ENCODE data around the gene IL1RL1. TPM values are rescaled to one million over a fixed set of nuclear protein-coding genes. Genes with fewer than 3 reads are reported as not detected.

The IL1RL1 gene
- total RNA-seq, result under 0.01 TPM in 1 of 2 replicates, not detected in the other

DNA sequence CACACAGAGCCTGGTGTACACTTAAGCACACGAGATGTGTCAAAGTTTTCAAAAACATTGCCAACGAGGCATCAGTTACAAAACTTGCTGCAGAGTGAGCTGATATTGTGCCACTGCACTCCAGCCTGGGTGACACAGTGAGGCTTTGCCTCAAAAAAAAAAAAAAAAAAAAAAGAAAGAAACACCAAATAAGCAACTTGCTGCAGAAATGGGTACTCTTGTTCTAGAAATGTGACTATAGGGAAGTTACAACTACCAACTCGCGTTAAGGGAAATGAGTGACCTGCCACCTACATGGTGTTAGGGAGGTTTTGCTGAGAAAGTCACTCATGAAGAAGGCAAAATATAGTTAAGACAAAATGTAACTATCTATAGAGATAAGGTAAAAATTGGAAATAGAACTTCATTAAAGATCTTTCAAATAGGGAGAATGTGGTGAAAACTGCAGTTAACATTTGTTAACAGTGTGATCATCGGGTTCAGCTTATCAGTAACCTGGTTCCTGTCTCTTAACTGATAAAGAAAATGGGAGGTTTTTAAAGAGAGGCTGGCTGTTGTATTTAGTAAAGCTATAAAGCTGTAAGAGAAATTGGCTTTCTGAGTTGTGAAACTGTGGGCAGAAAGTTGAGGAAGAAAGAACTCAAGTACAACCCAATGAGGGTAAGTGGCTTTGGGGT lies at the start of gene IL1RL1:
Gene IL1RL1, plus strand, starts transcription at position 600 of the 677 bp plus-strand sequence. CDS start 26,702 bp downstream, outside the sequence.

DNA sequence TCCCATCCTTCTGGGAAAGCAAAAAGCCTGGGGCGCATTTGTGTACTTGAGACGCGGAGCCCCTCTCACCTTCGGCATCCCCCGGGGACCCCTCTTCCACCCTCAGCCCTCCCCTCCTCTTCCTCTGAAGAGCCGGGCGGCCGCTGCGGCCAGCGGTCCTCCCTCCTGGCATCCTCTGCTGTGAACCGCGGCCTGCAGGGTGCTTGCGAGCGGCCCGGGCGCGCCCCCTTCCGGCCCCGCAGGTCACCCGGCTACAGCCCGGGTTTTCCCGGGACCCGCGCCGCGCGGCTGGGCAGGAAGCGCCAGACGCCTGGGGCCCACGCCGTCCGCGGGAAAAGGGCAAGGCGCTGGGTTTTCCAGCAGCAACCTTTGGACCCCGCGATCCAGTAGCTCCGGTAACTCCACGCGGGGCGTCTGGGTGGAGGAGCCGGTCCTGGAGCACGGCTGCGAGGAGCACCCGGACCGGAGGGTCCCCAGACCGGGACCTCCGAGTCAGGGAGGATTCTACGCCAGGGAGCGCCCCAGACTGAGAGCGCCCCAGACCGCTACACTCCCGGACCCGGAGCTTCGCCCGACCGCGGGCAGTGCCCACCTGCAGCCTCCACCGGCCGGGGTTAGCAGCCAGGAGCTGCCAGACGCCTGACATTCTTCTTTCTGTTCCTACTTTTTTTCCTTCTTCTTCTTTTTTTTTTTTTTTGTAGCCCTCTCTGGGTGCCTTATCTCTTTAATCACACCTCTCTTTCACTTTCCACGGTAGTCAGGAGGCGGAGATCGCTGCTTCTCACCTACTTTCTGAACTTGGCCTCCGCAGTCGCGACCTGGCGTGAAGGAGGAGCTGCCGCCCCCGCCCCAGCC lies 44.4 kb downstream of the IL1RL1 start, which contains the start of gene IL18R1:
Gene IL18R1, plus strand, starts transcription at position 271 of the 855 bp plus-strand sequence. CDS start 6,865 bp downstream, outside the sequence.

Other genes starting within 250 kb of the IL1RL1 start
- gene IL1R1, start 168.8 kb upstream of the IL1RL1 start, total RNA-seq, result 10.3 and 36.4 TPM in 2 replicates
- 0.51 TPM in 1 of 2 replicates, not detected in the other for gene IL1RL2, start 124.5 kb upstream of the IL1RL1 start, total RNA-seq
- gene IL18R1, start 44.2 kb downstream of the IL1RL1 start, total RNA-seq, result 0.49 and 0.51 TPM in 2 replicates
- not detected in 2 replicates for gene IL18RAP, start 111.6 kb downstream of the IL1RL1 start, total RNA-seq
- gene SLC9A4, start 161.7 kb downstream of the IL1RL1 start, total RNA-seq, result 0.13 TPM in 1 of 2 replicates, not detected in the other

All from mesangial cell (primary cell).